HepG2 (cell line): ENCODE measurements around the gene ACSS1. TPM values are rescaled to one million over a fixed set of nuclear protein-coding genes. Genes with fewer than 3 reads are reported as not detected.

Source experiments
- BCL6 ChIP-seq: IDR thresholded peaks from 2 replicates; pipeline ENCODE4 v1.6.1; 2016; ENCODE audit warnings: missing genetic modification reagents, missing compliant biosample characterization
- CCAR2 ChIP-seq: fragments of 200-400 bp; formaldehyde crosslinking; optimal IDR thresholded peaks from 2 replicates; pipeline ENCODE3; 2018; ENCODE audit warnings: low read depth, mild to moderate bottlenecking, low read length, moderate library complexity
- ESRRA ChIP-seq: sonication (generic); formaldehyde crosslinking; IDR thresholded peaks from 2 replicates; pipeline ENCODE4 v1.5.1; 2020; ENCODE audit warnings: mild to moderate bottlenecking, low read depth, missing genetic modification reagents
- FOXA3 ChIP-seq: IDR thresholded peaks from 2 replicates; pipeline ENCODE4 v1.6.1; 2016; ENCODE audit warnings: missing genetic modification reagents, missing compliant biosample characterization
- HMGXB4 ChIP-seq, 2 experiments: sonication (generic) in 1 of 2; formaldehyde crosslinking in 1 of 2; IDR thresholded peaks; 2 replicates each; pipeline versions ENCODE4 v1.4.0 to v1.6.1; 2018 to 2020; ENCODE audit warnings: missing genetic modification reagents in 2 of 2, borderline replicate concordance in 1 of 2, low read depth in 1 of 2, mild to moderate bottlenecking in 1 of 2, missing biosample characterization in 1 of 2
- HNF1B ChIP-seq: sonication (generic); formaldehyde crosslinking; IDR thresholded peaks from 2 replicates; pipeline ENCODE4 v1.5.1; 2020; ENCODE audit warnings: mild to moderate bottlenecking, moderate library complexity, missing genetic modification reagents
- MED13 ChIP-seq: sonication (generic); formaldehyde crosslinking; IDR thresholded peaks from 2 replicates; pipeline ENCODE4 v1.5.0; 2020; ENCODE audit warnings: missing genetic modification reagents
- MED8 ChIP-seq: sonication (generic); formaldehyde crosslinking; IDR thresholded peaks from 2 replicates; pipeline ENCODE4 v1.8.1; 2023; ENCODE audit warnings: mild to moderate bottlenecking, missing genetic modification reagents; ENCODE audit not compliant: insufficient replicate concordance
- MLXIP ChIP-seq: sonication (generic); formaldehyde crosslinking; IDR thresholded peaks from 2 replicates; pipeline ENCODE4 v1.9.0; 2021; ENCODE audit warnings: missing genetic modification reagents, borderline replicate concordance
- MXD1 ChIP-seq: sonication (generic); formaldehyde crosslinking; IDR thresholded peaks from 2 replicates; pipeline ENCODE4 v1.4.0; 2020; ENCODE audit warnings: mild to moderate bottlenecking, missing genetic modification reagents
- POGZ ChIP-seq: sonication (generic); formaldehyde crosslinking; IDR thresholded peaks from 2 replicates; pipeline ENCODE4 v1.4.0; 2020; ENCODE audit warnings: mild to moderate bottlenecking, missing genetic modification reagents
- RBM22 ChIP-seq: fragments of 200-400 bp; formaldehyde crosslinking; optimal IDR thresholded peaks from 2 replicates; pipeline ENCODE3; 2017; ENCODE audit warnings: mild to moderate bottlenecking, low read length, moderate library complexity
- SRSF1 ChIP-seq: fragments of 200-400 bp; formaldehyde crosslinking; optimal IDR thresholded peaks from 2 replicates; pipeline ENCODE3; 2017; ENCODE audit warnings: mild to moderate bottlenecking, low read depth, low read length, moderate library complexity
- ZBTB4 ChIP-seq: sonication (generic); formaldehyde crosslinking; IDR thresholded peaks from 2 replicates; pipeline ENCODE4 v1.4.0; 2020; ENCODE audit warnings: missing genetic modification reagents, mild to moderate bottlenecking, borderline replicate concordance
- ZC3H4 ChIP-seq: sonication (generic); formaldehyde crosslinking; IDR thresholded peaks from 2 replicates; pipeline ENCODE4 v1.4.0; 2020; ENCODE audit warnings: missing genetic modification reagents, borderline replicate concordance
- ZMAT3 ChIP-seq: sonication (generic); formaldehyde crosslinking; conservative IDR thresholded peaks from 2 replicates; pipeline ENCODE4 v1.7.0; 2021; ENCODE audit warnings: missing genetic modification reagents
- ZNF274 ChIP-seq: sonication (generic); formaldehyde crosslinking; IDR thresholded peaks from 2 replicates; pipeline ENCODE4 v1.5.1; 2020; ENCODE audit warnings: mild to moderate bottlenecking, missing genetic modification reagents
- ZNF30 ChIP-seq: sonication (generic); formaldehyde crosslinking; IDR thresholded peaks from 2 replicates; pipeline ENCODE4 v1.5.0; 2020; ENCODE audit warnings: mild to moderate bottlenecking, missing genetic modification reagents
- polyA plus RNA-seq, 8 experiments: library from polyadenylated mRNA; depleted of rRNA in 3 of 8; stranded (reverse) in 7 of 8; unstranded in 1 of 8; fragments of >200 nt; fragmentation: Illumina TruSeq in 4 of 8; extraction: Trizol in 4 of 8; gene quantifications; 2 replicates each; pipeline versions ENCODE4 v1.2.1 to v1.2.3, GENCODE V29; 2011 to 2016; ENCODE audit warnings: low read depth in 4 of 8, missing spikeins in 1 of 8, mixed read lengths in 1 of 8; ENCODE audit not compliant: insufficient read depth in 1 of 8
- total RNA-seq, 5 experiments: library from RNA; depleted of rRNA; stranded (reverse); fragments of >200 nt; fragmentation: Illumina TruSeq; extraction: Trizol; gene quantifications; 2 replicates each; pipeline ENCODE4 v1.2.3, GENCODE V29; 2016; ENCODE audit warnings: low read depth in 1 of 5

The ACSS1 gene
- total and polyA plus RNA-seq, 2 of the 13 experiments (the other 11 are each of a cell fraction or from before 2014, with no cell fraction given): 15.2 to 41.6 TPM

- TF ChIP-seq HNF1B (CRISPR knock-in tag) (no peak; the same call in 1 of the 2 replicates), HMGXB4 (CRISPR knock-in tag; IDR thresholded peaks at IDR 0.05; ENCODE audit: borderline replicate concordance in 1 of 2, low read depth in 1 of 2) (0 out of 4 replicates have a peak, but pooled peaks of 1 of the 2 experiments have one; percentile 23), MXD1 (no peak), BCL6 (CRISPR knock-in tag) (peak; percentile 59), MED13 (CRISPR knock-in tag) (peak; percentile 79; the same call in 1 of the 2 replicates), ZC3H4 (no peak), CCAR2 (peak; percentile 68), FOXA3 (peak; percentile 43; the same call in 1 of the 2 replicates), ZBTB4 (CRISPR knock-in tag) (0 out of 2 replicates have a peak, but pooled peaks have one; percentile 12), ESRRA (CRISPR knock-in tag) (no peak), ZNF274 (CRISPR knock-in tag) (no peak), MLXIP (CRISPR knock-in tag) (no peak; the same call in 1 of the 2 replicates), SRSF1 (peak; percentile 85), POGZ (CRISPR knock-in tag) (peak; percentile 39; the same call in 1 of the 2 replicates), RBM22 (peak; percentile 23), ZNF30 (CRISPR knock-in tag) (no peak), MED8 (CRISPR knock-in tag) (peak; percentile 56), ZMAT3 (no peak)
Measured at GRCh38 chr20:25032478-25033264, 25.3 kb downstream of the ACSS1 start (continued).
